GM10266 (cell line): ENCODE results near the gene COL6A2.
"Not testable (repeated sequence)": the region's sequence is repeated elsewhere in the genome, so short reads cannot be mapped to it uniquely, and the experiment has no call there.

Source experiments
- DNase-seq: peaks from one replicate; pipeline ENCODE4 v3.0.0; 2012; ENCODE audit errors: extremely low spot score
- CTCF ChIP-seq: IDR thresholded peaks from 2 replicates; pipeline ENCODE4 v1.5.1; 2012; ENCODE audit warnings: mild to moderate bottlenecking, low read depth; ENCODE audit not compliant: control insufficient read depth, insufficient read depth; ENCODE audit errors: missing control alignments

Gene COL6A2

GRCh38 chr21:46057111-46057709 lies 40.7 kb upstream of the COL6A2 start:
- DNase-seq, result no peak

GRCh38 chr21:46057710-46058241 lies 40.1 kb upstream of the COL6A2 start:
- no peak for TF ChIP-seq CTCF
- no peak for DNase-seq

More at GRCh38 chr21:46057111-46057709, 40.7 kb upstream of the COL6A2 start:
- TF ChIP-seq CTCF, result no peak

GRCh38 chr21:46058431-46059145 lies 39.3 kb upstream of the COL6A2 start:
- no peak for DNase-seq

GRCh38 chr21:46059195-46059594 lies 38.7 kb upstream of the COL6A2 start:
- TF ChIP-seq CTCF, result no peak

More at GRCh38 chr21:46058431-46059145, 39.3 kb upstream of the COL6A2 start:
- TF ChIP-seq CTCF, result no peak

GRCh38 chr21:46059711-46060455 lies 38.0 kb upstream of the COL6A2 start:
- not testable (repeated sequence) for DNase-seq

More at GRCh38 chr21:46059195-46059594, 38.7 kb upstream of the COL6A2 start:
- no peak for DNase-seq

- DNase-seq, result no peak
- no peak for TF ChIP-seq CTCF
Observed at GRCh38 chr21:46060596-46061061, 37.3 kb upstream of the COL6A2 start.

- DNase-seq, result no peak
- no peak for TF ChIP-seq CTCF
Observed at GRCh38 chr21:46061063-46061462, 36.8 kb upstream of the COL6A2 start.
